AG04450 (cell line): Measurements from ENCODE around the gene NPLOC4. TPM values are rescaled to one million over a fixed set of nuclear protein-coding genes. Genes with fewer than 3 reads are reported as not detected.

Source experiments
- CTCF ChIA-PET: fragments of 300-600, 350-600 bp; formaldehyde crosslinking; extraction: SDS; loops from one replicate; lab custom pipeline; 2022; ENCODE audit warnings: antibody characterized with exemption, inconsistent platforms; lab: Charles Lee
- POLR2A ChIA-PET: fragments of 350-600 bp; formaldehyde crosslinking; extraction: SDS; loops from one replicate; lab custom pipeline; 2021; ENCODE audit warnings: antibody characterized with exemption, inconsistent platforms; lab: Yijun Ruan, JAX
- DNase-seq: peaks from one replicate; pipeline ENCODE4 v3.0.0-alpha.2; 2011; ENCODE audit warnings: low read depth, low spot score
- H3K27ac ChIP-seq: one replicate; pipeline ENCODE4 v1.5.1; 2012; ENCODE audit warnings: low read depth, low read length, control low read depth
- H3K27me3 ChIP-seq: one replicate; pipeline ENCODE4 v1.6.0; 2012; ENCODE audit warnings: low read length; ENCODE audit not compliant: control insufficient read depth, insufficient read depth
- H3K4me3 ChIP-seq: 2 replicates; pipeline ENCODE4 v1.5.1; 2011; ENCODE audit warnings: mild to moderate bottlenecking, low read depth, low read length, control low read depth
- H3K9me3 ChIP-seq: 2 replicates; pipeline ENCODE4 v1.5.1; 2012; ENCODE audit warnings: low read length; ENCODE audit not compliant: control insufficient read depth, insufficient read depth
- polyA plus RNA-seq: library from polyadenylated mRNA; depleted of rRNA; stranded (reverse); fragments of >200 nt; gene quantifications from 2 replicates; pipeline ENCODE4 v1.2.3, GENCODE V29; 2011
- TF ChIP-seq, protein P1 (sequence below): IDR thresholded peaks from 2 replicates; pipeline ENCODE4 v1.5.1; 2011; ENCODE audit warnings: low read depth, low read length, control low read depth, inconsistent platforms

Gene NPLOC4
- polyA plus RNA-seq, 1 experiment = 66.5 TPM

DNA sequence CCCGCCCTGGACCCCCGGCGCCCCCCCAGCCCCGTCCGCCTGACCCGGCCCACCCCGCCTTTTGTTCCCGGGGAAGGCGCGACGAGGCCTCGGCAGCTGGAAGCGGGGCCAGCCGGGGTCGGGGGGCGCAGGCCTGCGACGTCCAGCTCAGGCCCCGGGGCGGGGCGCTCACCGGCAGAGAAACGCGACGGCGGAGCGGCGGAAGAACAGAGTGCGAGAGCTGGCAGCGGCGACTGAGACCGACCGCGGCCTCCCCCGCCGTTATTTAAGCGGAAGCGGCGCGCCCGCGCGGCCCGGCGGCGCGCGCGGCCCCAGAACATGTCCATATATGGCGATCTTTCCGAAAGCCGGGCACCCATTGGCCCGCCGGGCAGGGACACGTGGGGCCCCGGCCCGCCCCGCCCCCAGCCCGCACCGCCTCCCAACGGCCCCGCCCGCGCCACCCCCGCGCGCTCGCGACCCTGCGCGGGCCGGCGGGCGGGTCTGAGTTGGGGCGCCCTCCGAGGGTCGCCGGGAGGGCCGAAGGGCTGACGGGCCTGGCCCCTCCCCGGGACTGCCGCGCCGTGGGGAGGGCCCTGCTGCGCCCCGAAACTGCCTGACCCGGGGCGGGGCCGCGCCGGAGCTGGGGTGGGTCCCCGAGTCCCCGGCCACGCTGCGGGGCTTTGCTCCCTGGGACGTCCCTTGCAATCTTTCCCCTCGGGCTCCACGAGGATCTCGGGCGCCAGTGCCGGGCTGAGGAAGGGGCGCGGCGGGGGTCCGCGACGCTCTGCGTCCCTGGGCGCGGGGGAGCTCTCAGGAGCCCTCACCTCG is 124.1 kb downstream of the NPLOC4 start, which contains the start of gene ACTG1:
ACTG1 (minus strand) TSS at position 238 of the 810 bp plus-strand sequence. CDS start 445 bp downstream, outside the sequence.
- peak within 1 kb of the TSS; percentile 98 for H3K27ac ChIP-seq
- POLR2A ChIA-PET = interaction anchor here (0.6 to 3.4 kb wide), 14 partner anchors 10 to 190 kb away, joined by 3 to 25 read pairs (median 4); partner anchors contain the start of genes ARL16, BAHCC1, FAAP100 and HGS
- H3K4me3 ChIP-seq = peak within 1 kb of the TSS; percentile 96
- H3K27me3 ChIP-seq = no peaks in the 10 kb centered on the region
- peak; percentile 72 for DNase-seq
- CTCF ChIA-PET = no interaction called here
- TF ChIP-seq, protein P1, sequence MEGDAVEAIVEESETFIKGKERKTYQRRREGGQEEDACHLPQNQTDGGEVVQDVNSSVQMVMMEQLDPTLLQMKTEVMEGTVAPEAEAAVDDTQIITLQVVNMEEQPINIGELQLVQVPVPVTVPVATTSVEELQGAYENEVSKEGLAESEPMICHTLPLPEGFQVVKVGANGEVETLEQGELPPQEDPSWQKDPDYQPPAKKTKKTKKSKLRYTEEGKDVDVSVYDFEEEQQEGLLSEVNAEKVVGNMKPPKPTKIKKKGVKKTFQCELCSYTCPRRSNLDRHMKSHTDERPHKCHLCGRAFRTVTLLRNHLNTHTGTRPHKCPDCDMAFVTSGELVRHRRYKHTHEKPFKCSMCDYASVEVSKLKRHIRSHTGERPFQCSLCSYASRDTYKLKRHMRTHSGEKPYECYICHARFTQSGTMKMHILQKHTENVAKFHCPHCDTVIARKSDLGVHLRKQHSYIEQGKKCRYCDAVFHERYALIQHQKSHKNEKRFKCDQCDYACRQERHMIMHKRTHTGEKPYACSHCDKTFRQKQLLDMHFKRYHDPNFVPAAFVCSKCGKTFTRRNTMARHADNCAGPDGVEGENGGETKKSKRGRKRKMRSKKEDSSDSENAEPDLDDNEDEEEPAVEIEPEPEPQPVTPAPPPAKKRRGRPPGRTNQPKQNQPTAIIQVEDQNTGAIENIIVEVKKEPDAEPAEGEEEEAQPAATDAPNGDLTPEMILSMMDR = no peak
- no peaks in the 10 kb centered on the region; the same call in 1 of the 2 replicates for H3K9me3 ChIP-seq

DNA sequence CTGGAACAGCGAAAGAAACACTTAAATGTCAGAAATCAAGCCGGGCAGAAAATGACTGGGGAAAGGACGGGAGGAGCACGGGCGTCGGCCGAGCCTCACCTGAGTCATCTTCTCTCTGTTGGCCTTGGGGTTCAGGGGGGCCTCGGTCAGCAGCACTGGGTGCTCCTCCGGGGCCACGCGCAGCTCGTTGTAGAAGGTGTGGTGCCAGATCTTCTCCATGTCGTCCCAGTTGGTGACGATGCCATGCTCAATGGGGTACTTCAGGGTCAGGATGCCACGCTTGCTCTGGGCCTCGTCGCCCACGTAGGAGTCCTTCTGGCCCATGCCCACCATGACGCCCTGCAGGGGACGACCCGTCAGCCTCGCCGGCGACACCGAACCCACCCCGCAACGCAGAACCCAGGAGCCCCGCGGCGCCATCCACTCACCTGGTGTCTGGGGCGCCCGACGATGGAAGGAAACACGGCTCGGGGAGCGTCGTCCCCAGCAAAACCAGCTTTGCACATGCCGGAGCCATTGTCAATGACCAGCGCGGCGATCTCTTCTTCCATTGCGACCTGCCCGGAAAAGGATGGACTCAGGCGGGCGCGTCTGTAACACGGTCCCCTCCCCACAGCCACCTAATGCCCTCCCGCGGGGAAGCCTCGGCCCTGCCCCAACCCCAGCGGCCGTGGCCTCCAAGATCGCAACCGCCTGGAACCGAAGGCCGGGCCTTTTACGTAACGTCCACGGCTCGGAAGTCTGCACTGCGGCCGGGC is 124.9 kb downstream of the NPLOC4 start:
- POLR2A ChIA-PET = interaction anchor here (0.6 to 3.4 kb wide), 15 partner anchors 10 to 289 kb away, joined by 3 to 25 read pairs (median 4); partner anchors contain the start of genes ARL16, BAHCC1, CEP131 and HGS
- Histone ChIP-seq H3K9me3 (no peaks in the 10 kb centered on the region; the same call in 1 of the 2 replicates), H3K4me3 (peak overlapping the region; percentile 96), H3K27me3 (no peaks in the 10 kb centered on the region), H3K27ac (peak overlapping the region; percentile 89)
- CTCF ChIA-PET = no interaction called here
- TF ChIP-seq, protein P1 = no peak
- DNase-seq = no peak

DNA sequence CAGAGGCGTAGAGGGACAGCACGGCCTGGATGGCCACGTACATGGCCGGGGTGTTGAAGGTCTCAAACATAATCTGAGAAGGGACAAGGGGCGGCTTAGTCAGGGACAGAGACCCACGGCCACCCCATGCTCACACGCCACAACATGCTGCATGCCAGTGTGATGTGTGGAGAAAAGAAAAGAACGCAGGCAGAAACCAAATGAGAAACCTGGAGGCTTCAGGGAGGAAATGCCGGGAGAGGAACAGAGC is 125.4 kb downstream of the NPLOC4 start:
- ChIA-PET CTCF (no interaction called here), POLR2A (interaction anchor here (0.6 to 3.4 kb wide), 12 partner anchors 12 to 288 kb away, joined by 3 to 25 read pairs (median 3); partner anchors contain the start of genes BAHCC1, CEP131 and SLC38A10)
- peak overlapping the region; percentile 89 for H3K27ac ChIP-seq
- no peaks in the 10 kb centered on the region; the same call in 1 of the 2 replicates for H3K9me3 ChIP-seq
- peak overlapping the region; percentile 96 for H3K4me3 ChIP-seq
- no peak for DNase-seq
- TF ChIP-seq, protein P1 = no peak
- H3K27me3 ChIP-seq = no peaks in the 10 kb centered on the region

DNA sequence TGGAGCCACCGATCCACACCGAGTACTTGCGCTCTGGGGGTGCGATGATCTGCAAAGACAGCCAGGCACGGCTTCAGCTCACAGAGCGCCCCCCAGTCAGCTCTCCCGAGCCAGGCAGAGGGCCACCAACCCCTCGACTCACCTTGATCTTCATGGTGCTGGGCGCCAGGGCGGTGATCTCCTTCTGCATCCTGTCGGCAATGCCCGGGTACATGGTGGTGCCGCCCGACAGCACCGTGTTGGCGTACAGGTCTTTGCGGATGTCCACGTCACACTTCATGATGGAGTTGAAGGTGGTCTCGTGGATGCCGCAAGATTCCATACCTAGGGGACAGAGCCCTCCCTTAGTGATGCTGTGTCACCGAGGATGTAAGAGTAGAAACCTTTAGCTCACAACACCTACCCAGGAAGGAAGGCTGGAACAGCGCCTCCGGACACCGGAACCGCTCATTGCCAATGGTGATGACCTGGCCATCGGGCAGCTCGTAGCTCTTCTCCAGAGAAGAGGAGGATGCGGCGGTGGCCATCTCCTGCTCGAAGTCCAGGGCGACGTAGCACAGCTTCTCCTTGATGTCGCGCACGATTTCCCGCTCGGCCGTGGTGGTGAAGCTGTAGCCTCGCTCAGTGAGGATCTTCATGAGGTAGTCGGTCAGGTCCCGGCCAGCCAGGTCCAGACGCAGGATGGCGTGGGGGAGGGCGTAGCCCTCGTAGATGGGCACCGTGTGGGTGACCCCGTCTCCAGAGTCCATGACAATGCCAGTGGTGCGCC is 125.9 kb downstream of the NPLOC4 start:
- Histone ChIP-seq H3K9me3 (no peaks in the 10 kb centered on the region; the same call in 1 of the 2 replicates), H3K27me3 (no peaks in the 10 kb centered on the region), H3K27ac (peak overlapping the region; percentile 89), H3K4me3 (peak overlapping the region; percentile 96)
- ChIA-PET POLR2A (interaction anchor here (0.6 to 3.4 kb wide), 10 partner anchors 11 to 288 kb away, joined by 3 to 25 read pairs (median 4); partner anchors contain the start of genes BAHCC1, CEP131 and SLC38A10), CTCF (no interaction called here)
- no peak for DNase-seq
- TF ChIP-seq, protein P1 = no peak
